Measurements from ENCODE around the gene VSTM2B. TPM values are rescaled to one million over a fixed set of nuclear protein-coding genes. Genes with fewer than 3 reads are reported as not detected.

The VSTM2B gene
- total and polyA plus RNA-seq, 2 of the 4 experiments (the other 2 are of a cell fraction) = not detected

- Histone ChIP-seq H3K23ac (ENCODE audit: low read depth, low read length) (no peak overlapping the region), H2BK15ac (ENCODE audit: low read depth, low read length) (no peak overlapping the region), H3K4ac (ENCODE audit: low read depth, low read length) (no peak overlapping the region), H3K9me3 (ENCODE audit: control insufficient read depth, insufficient read depth, low read length) (no peaks in the 10 kb centered on the region), H2BK120ac (ENCODE audit: low read depth, low read length) (no peak overlapping the region), H3K56ac (ENCODE audit: extremely low read depth, insufficient read depth, low read length) (no peak overlapping the region), H3K4me2 (ENCODE audit: low read depth, low read length) (no peak overlapping the region), H2AK9ac (replicated peaks; ENCODE audit: low read depth, low read length, poor library complexity) (no peak overlapping the region), H3K79me1 (ENCODE audit: low read depth in 1 of 2, low read length in 2 of 2) (no peaks in the 10 kb centered on the region), H3K36me3 (ENCODE audit: control insufficient read depth, insufficient read depth, low read length) (no peaks in the 10 kb centered on the region), H4K8ac (ENCODE audit: low read depth in 2 of 2, low read length in 2 of 2) (no peak overlapping the region), H2AFZ (replicated peaks; ENCODE audit: low read length, poor library complexity) (no peak overlapping the region), H2BK20ac (ENCODE audit: low read depth, low read length) (no peak overlapping the region), H4K5ac (ENCODE audit: low read depth, low read length) (no peak overlapping the region), H2AK5ac (ENCODE audit: low read depth, low read length) (no peak overlapping the region), H2BK5ac (ENCODE audit: low read depth, low read length, poor library complexity, severe bottlenecking) (no peak overlapping the region), H3K27ac (ENCODE audit: insufficient read depth, low read length) (no peak overlapping the region), H4K20me1 (ENCODE audit: insufficient read depth, low read length) (no peaks in the 10 kb centered on the region), H3K18ac (ENCODE audit: low read depth, low read length) (no peak overlapping the region), H3K4me1 (ENCODE audit: control insufficient read depth, insufficient read depth, low read length) (no peaks in the 10 kb centered on the region), H3K9ac (ENCODE audit: low read depth, low read length) (no peak overlapping the region), H3K9me1 (ENCODE audit: insufficient read depth, low read length) (no peaks in the 10 kb centered on the region), H3K4me3 (ENCODE audit: insufficient read depth, low read depth, low read length) (no peak overlapping the region), H3K14ac (replicated peaks; ENCODE audit: low read depth, low read length) (no peak overlapping the region), H3K27me3 (ENCODE audit: control insufficient read depth, insufficient read depth, low read length) (no peaks in the 10 kb centered on the region), H4K91ac (ENCODE audit: insufficient read depth, low read depth, low read length) (no peak overlapping the region)
- ATAC-seq (ENCODE audit: low read depth) (no peak), DNase-seq (no peak)
- TF ChIP-seq, protein P1, sequence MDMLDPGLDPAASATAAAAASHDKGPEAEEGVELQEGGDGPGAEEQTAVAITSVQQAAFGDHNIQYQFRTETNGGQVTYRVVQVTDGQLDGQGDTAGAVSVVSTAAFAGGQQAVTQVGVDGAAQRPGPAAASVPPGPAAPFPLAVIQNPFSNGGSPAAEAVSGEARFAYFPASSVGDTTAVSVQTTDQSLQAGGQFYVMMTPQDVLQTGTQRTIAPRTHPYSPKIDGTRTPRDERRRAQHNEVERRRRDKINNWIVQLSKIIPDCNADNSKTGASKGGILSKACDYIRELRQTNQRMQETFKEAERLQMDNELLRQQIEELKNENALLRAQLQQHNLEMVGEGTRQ (IDR thresholded peaks at IDR 0.05; ENCODE audit: low read depth, low read length) = no peak
- TF ChIP-seq POLR2A (IDR thresholded peaks at IDR 0.05; ENCODE audit: low read depth, low read length) = no peak
- no peak for TF ChIP-seq FOS (IDR thresholded peaks at IDR 0.05; ENCODE audit: low read depth, low read length)
- no peak for TF ChIP-seq CEBPB (IDR thresholded peaks at IDR 0.05; ENCODE audit: low read depth, low read length)
- no peak for TF ChIP-seq MXI1 (IDR thresholded peaks at IDR 0.05; ENCODE audit: borderline replicate concordance, low read depth, low read length)
- TF ChIP-seq BHLHE40 (IDR thresholded peaks at IDR 0.05; ENCODE audit: low read depth, low read length) = no peak
- no peak for TF ChIP-seq MAZ (IDR thresholded peaks at IDR 0.05; ENCODE audit: borderline replicate concordance, low read depth, low read length)
- no peak for TF ChIP-seq MAFK (IDR thresholded peaks at IDR 0.05; ENCODE audit: low read depth, low read length)
- TF ChIP-seq RCOR1 (IDR thresholded peaks at IDR 0.05; ENCODE audit: insufficient replicate concordance, low read length) = no peak
- TF ChIP-seq, protein P2, sequence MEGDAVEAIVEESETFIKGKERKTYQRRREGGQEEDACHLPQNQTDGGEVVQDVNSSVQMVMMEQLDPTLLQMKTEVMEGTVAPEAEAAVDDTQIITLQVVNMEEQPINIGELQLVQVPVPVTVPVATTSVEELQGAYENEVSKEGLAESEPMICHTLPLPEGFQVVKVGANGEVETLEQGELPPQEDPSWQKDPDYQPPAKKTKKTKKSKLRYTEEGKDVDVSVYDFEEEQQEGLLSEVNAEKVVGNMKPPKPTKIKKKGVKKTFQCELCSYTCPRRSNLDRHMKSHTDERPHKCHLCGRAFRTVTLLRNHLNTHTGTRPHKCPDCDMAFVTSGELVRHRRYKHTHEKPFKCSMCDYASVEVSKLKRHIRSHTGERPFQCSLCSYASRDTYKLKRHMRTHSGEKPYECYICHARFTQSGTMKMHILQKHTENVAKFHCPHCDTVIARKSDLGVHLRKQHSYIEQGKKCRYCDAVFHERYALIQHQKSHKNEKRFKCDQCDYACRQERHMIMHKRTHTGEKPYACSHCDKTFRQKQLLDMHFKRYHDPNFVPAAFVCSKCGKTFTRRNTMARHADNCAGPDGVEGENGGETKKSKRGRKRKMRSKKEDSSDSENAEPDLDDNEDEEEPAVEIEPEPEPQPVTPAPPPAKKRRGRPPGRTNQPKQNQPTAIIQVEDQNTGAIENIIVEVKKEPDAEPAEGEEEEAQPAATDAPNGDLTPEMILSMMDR (conservative IDR thresholded peaks at IDR 0.05; ENCODE audit: low read depth, low read length) = no peak
- TF ChIP-seq CHD1 (IDR thresholded peaks at IDR 0.05; ENCODE audit: low read depth, low read length) = no peak
- no peak for TF ChIP-seq SMC3 (IDR thresholded peaks at IDR 0.05; ENCODE audit: low read depth, low read length)
- intact Hi-C loops (cut with micrococcal nuclease) = no loop called here
- WGBS, 2 experiments (ENCODE audit: extremely low coverage in 2 of 2, insufficient read length in 1 of 2) = 20% methylated on average over 2 of the region's 5 CpGs; no CpG with 5 or more reads in 1 of the 2 experiments
- CTCF ChIA-PET = interaction anchor here (0.9 kb wide), 1 partner anchor 23 kb away, joined by 4 read pairs; no protein-coding TSS in a partner anchor
- POLR2A ChIA-PET (ENCODE audit: unreplicated experiment) = no interaction called here
- BruUV-seq (replicated peaks) = no TSS peak
- dilution Hi-C loops (cut with HindIII; ENCODE audit: low sequenced_read_pairs, unreplicated experiment) = no loop called here
- in situ Hi-C loops (cut with MboI; ENCODE audit: low sequenced_read_pairs) = no loop called here
Measured at GRCh38 chr19:29550896-29551295, 25.1 kb downstream of the VSTM2B start.

Data from IMR-90 (cell line).